B cell (primary cell): ENCODE measurements around the gene ARFIP2. TPM values are rescaled to one million over a fixed set of nuclear protein-coding genes. Genes with fewer than 3 reads are reported as not detected.

Experiments
- ATAC-seq: fragments of 200-7000 bp; cut with Tn5 transposase; one replicate; pipeline ENCODE4 v1.10.0; 2021; ENCODE audit warnings: low read depth, mild to moderate bottlenecking, moderate number of reproducible peaks, moderate library complexity
- CTCF ChIA-PET: fragments of 350-600 bp; sonication (Branson Sonifier 250); formaldehyde crosslinking; loops from one replicate; lab custom pipeline; 2021; ENCODE audit warnings: antibody characterized with exemption, inconsistent platforms; lab: Charles Lee
- POLR2A ChIA-PET: fragments of 350-600 bp; sonication (Branson Sonifier 250); formaldehyde crosslinking; loops from one replicate; lab custom pipeline; 2021; ENCODE audit warnings: antibody characterized with exemption; lab: Charles Lee
- DNase-seq: peaks from one replicate; pipeline ENCODE4 v3.0.0; 2013
- H2AFZ ChIP-seq: 2 replicates; pipeline ENCODE4 v1.6.1; 2012; ENCODE audit warnings: mild to moderate bottlenecking, low read depth, low read length; ENCODE audit not compliant: insufficient read depth, poor library complexity, severe bottlenecking
- H3K27ac ChIP-seq, 2 donors: 1 replicate in 1 of 2; 2 replicates in 1 of 2; pipeline ENCODE4 v1.5.1; 2012 to 2013; ENCODE audit warnings: low read length in 2 of 2, mild to moderate bottlenecking in 2 of 2, moderate library complexity in 1 of 2
- H3K27me3 ChIP-seq, 4 experiments: fragments of 200-600 bp in 1 of 4; sonication (generic) in 1 of 4; replicated peaks in 1 of 4; 1 replicate in 2 of 4; 2 replicates in 2 of 4; pipeline versions ENCODE4 v1.6.1 to v1.7.0; 2013 to 2016; ENCODE audit warnings: low read length in 3 of 4, mild to moderate bottlenecking in 2 of 4, mixed read lengths in 1 of 4, moderate library complexity in 1 of 4; ENCODE audit not compliant: insufficient read depth in 4 of 4, control insufficient read depth in 3 of 4; ENCODE audit errors: control extremely low read depth in 1 of 4
- H3K36me3 ChIP-seq, 2 experiments: replicated peaks in 1 of 2; 1 replicate in 1 of 2; 2 replicates in 1 of 2; pipeline versions ENCODE4 v1.6.1 to v1.7.1; 2013; ENCODE audit warnings: low read length in 1 of 2; ENCODE audit not compliant: insufficient read depth in 2 of 2, control insufficient read depth in 1 of 2; ENCODE audit errors: control extremely low read depth in 1 of 2, extremely low read depth in 1 of 2
- H3K4me1 ChIP-seq, 2 donors: fragments of 200-600 bp in 1 of 2; sonication (generic) in 1 of 2; 1 replicate in 1 of 2; 2 replicates in 1 of 2; pipeline versions ENCODE4 v1.5.1 to v1.6.1; 2013 to 2017; ENCODE audit warnings: low read length in 2 of 2; ENCODE audit not compliant: control insufficient read depth in 2 of 2, insufficient read depth in 2 of 2
- H3K4me2 ChIP-seq: replicated peaks from 2 replicates; pipeline ENCODE3; 2012; ENCODE audit warnings: mild to moderate bottlenecking, low read depth, low read length; ENCODE audit not compliant: poor library complexity, severe bottlenecking
- H3K4me3 ChIP-seq, 5 experiments: fragments of 200-600 bp in 1 of 5; sonication (generic) in 1 of 5; 1 replicate in 3 of 5; 2 replicates in 2 of 5; pipeline versions ENCODE4 v1.5.1 to v1.7.0; 2011 to 2016; ENCODE audit warnings: low read length in 4 of 5, mild to moderate bottlenecking in 4 of 5, low read depth in 2 of 5, control low read depth in 1 of 5, moderate library complexity in 1 of 5; ENCODE audit not compliant: insufficient read depth in 1 of 5; ENCODE audit errors: control extremely low read depth in 1 of 5, extremely low read depth in 1 of 5
- H3K79me2 ChIP-seq: fragments of 200-600 bp; sonication (generic); one replicate; pipeline ENCODE4 v1.6.0; 2016; ENCODE audit warnings: low read length; ENCODE audit not compliant: control insufficient read depth, insufficient read depth
- H3K9ac ChIP-seq: fragments of 200-600 bp; sonication (generic); 2 replicates; pipeline ENCODE4 v1.6.1; 2017; ENCODE audit warnings: mild to moderate bottlenecking, low read length, moderate library complexity
- H3K9me3 ChIP-seq, 3 donors: one replicate each; pipeline versions ENCODE4 v1.6.1 to v1.7.1; 2013; ENCODE audit warnings: low read length in 2 of 3; ENCODE audit not compliant: control insufficient read depth in 2 of 3, insufficient read depth in 1 of 3; ENCODE audit errors: control extremely low read depth in 1 of 3
- H4K20me1 ChIP-seq: 2 replicates; pipeline ENCODE4 v1.6.0; 2012; ENCODE audit warnings: mild to moderate bottlenecking, low read length; ENCODE audit not compliant: insufficient read depth, control insufficient read depth, poor library complexity, severe bottlenecking
- H3K27ac Mint-ChIP-seq: one replicate; pipeline ENCODE4 v1.8.0; 2021; ENCODE audit warnings: mixed read lengths
- H3K27me3 Mint-ChIP-seq: one replicate; pipeline ENCODE4 v1.8.0; 2021; ENCODE audit warnings: mixed read lengths
- H3K4me1 Mint-ChIP-seq: one replicate; pipeline ENCODE4 v1.8.0; 2021; ENCODE audit warnings: mixed read lengths
- H3K4me3 Mint-ChIP-seq: one replicate; pipeline ENCODE4 v1.8.0; 2021; ENCODE audit warnings: mixed read lengths
- H3K9me3 Mint-ChIP-seq: one replicate; pipeline ENCODE4 v1.8.0; 2022; ENCODE audit warnings: mixed read lengths; ENCODE audit not compliant: insufficient read depth
- EZH2 ChIP-seq: IDR thresholded peaks from 2 replicates; pipeline ENCODE4 v1.6.1; 2012; ENCODE audit warnings: borderline replicate concordance, low read depth, mild to moderate bottlenecking, moderate library complexity, low read length; ENCODE audit not compliant: insufficient read depth, poor library complexity, severe bottlenecking
- WGBS: methylation state at CpG from one replicate; pipeline ENCODE4 v1.1.5; 2013; ENCODE audit warnings: missing lambda C conversion rate; ENCODE audit not compliant: insufficient coverage; 5-methylcytosine and 5-hydroxymethylcytosine counted together
- intact Hi-C: fragments of 100-400 bp; cut with micrococcal nuclease; formaldehyde crosslinking; loops from one replicate; pipeline ENCODE4 v1.10.0; 2022
- polyA plus RNA-seq: library from polyadenylated mRNA; depleted of rRNA; stranded (reverse); fragments of >200 nt; gene quantifications from 2 replicates; pipeline ENCODE4 v1.2.3, GENCODE V29; 2012
- total RNA-seq, 2 donors: library from RNA; stranded (reverse); fragments of 120-200 nt in 1 of 2; gene quantifications; 1 replicate in 1 of 2; 2 replicates in 1 of 2; pipeline versions ENCODE4 v1.2.3 to v1.2.4, GENCODE V29; 2013 to 2022
- TF ChIP-seq, protein P1 (sequence below): fragments of 200-600 bp; IDR thresholded peaks from one replicate; pipeline ENCODE4 v1.8.0; 2022; ENCODE audit warnings: antibody characterized with exemption, mild to moderate bottlenecking

The ARFIP2 gene
- total and polyA plus RNA-seq, 2 donors (not counting 1 experiment from before 2014, with no cell fraction given): 47.5 to 54.5 TPM

DNA sequence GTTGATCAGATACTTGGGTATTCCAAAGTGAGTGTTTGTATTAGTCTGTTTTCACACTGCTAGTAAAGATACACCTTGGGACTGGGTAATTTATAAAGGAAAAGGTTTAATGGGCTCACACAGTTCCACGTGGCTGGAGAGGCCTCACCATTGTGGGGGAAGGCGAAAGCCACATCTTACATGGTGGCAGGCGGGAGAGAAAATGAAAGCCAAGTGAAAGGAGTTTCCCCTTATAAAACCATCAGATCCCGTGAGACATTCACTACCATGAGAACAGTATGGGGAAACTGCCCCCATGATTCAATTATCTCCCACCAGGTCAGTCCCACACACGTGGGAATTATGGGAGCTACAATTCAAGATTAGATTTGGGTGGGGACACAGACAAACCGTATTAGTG, 7.2 kb upstream of the ARFIP2 start:
- Histone ChIP-seq H3K4me3 (no peak overlapping the region), H3K4me2 (no peak overlapping the region), H3K79me2 (peaks cover 38% of the 10 kb centered on the region), H4K20me1 (no peaks in the 10 kb centered on the region), H3K9ac (no peak overlapping the region), H3K27ac (peak overlapping the region in 1 of 2 donors; percentile 18), H2AFZ (no peak overlapping the region), H3K27me3 (no peaks in the 10 kb centered on the region), H3K4me1 (no peaks in the 10 kb centered on the region), H3K9me3 (no peaks in the 10 kb centered on the region), H3K36me3 (peaks cover under 1 to 46% of the 10 kb centered on the region in 2 experiments)
- ATAC-seq: no peak
- intact Hi-C loops: loop anchor here (10.0 kb wide), 1 partner anchor 804 kb away; the partner anchor contains the start of genes TRIM22 and TRIM5
- ChIA-PET POLR2A (no interaction called here), CTCF (interaction anchor here (0.8 to 6.6 kb wide), 2 partner anchors 110 to 250 kb away, joined by 3 to 27 read pairs; no protein-coding TSS in a partner anchor)
- no peak for TF ChIP-seq EZH2
- TF ChIP-seq, protein P1, sequence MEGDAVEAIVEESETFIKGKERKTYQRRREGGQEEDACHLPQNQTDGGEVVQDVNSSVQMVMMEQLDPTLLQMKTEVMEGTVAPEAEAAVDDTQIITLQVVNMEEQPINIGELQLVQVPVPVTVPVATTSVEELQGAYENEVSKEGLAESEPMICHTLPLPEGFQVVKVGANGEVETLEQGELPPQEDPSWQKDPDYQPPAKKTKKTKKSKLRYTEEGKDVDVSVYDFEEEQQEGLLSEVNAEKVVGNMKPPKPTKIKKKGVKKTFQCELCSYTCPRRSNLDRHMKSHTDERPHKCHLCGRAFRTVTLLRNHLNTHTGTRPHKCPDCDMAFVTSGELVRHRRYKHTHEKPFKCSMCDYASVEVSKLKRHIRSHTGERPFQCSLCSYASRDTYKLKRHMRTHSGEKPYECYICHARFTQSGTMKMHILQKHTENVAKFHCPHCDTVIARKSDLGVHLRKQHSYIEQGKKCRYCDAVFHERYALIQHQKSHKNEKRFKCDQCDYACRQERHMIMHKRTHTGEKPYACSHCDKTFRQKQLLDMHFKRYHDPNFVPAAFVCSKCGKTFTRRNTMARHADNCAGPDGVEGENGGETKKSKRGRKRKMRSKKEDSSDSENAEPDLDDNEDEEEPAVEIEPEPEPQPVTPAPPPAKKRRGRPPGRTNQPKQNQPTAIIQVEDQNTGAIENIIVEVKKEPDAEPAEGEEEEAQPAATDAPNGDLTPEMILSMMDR: no peak
- H3K9me3 Mint-ChIP-seq: no peaks in the 10 kb centered on the region
- no peak overlapping the region for H3K27ac Mint-ChIP-seq
- DNase-seq: no peak
- peaks cover 4% of the 10 kb centered on the region for H3K4me1 Mint-ChIP-seq
- no peak overlapping the region for H3K4me3 Mint-ChIP-seq
- no peaks in the 10 kb centered on the region for H3K27me3 Mint-ChIP-seq
- no CpG with 5 or more reads among the region's 6 CpGs for WGBS

DNA sequence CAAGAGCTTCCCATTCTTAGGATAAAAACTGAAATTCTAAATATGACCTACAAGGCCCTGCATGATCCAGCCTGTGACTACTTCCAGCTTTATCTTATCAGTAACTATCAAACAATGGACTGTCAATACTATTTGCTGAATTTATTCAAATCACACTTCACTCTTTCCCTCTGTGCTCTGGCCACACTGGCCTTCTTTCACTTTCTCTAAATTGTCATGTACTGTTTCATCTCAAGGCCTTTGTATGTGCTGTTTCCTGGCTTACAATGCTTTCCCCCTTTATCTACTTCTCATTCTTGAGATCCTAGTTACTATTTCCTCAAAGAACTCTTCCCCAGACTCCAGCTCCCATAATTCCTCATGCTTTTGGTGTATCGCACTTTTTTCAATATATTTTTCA, 5.8 kb upstream of the ARFIP2 start:
- Histone ChIP-seq H4K20me1 (no peaks in the 10 kb centered on the region), H3K36me3 (peaks cover 0 to 58% of the 10 kb centered on the region in 2 experiments), H3K4me3 (no peak overlapping the region), H3K27me3 (no peaks in the 10 kb centered on the region), H3K79me2 (peaks cover 43% of the 10 kb centered on the region), H3K9ac (no peak overlapping the region), H2AFZ (no peak overlapping the region), H3K4me2 (no peak overlapping the region), H3K4me1 (peaks cover 11 to 13% of the 10 kb centered on the region in 2 donors), H3K27ac (no peak overlapping the region), H3K9me3 (no peaks in the 10 kb centered on the region)
- H3K9me3 Mint-ChIP-seq: no peaks in the 10 kb centered on the region
- intact Hi-C loops: loop anchor here (10.0 kb wide), 1 partner anchor 802 kb away; the partner anchor contains the start of genes TRIM22 and TRIM5
- no peak overlapping the region for H3K27ac Mint-ChIP-seq
- CTCF ChIA-PET: interaction anchor here (0.8 to 6.6 kb wide), 4 partner anchors 21 to 219 kb away, joined by 3 to 27 read pairs (median 4); partner anchors contain the start of gene SMPD1
- H3K4me1 Mint-ChIP-seq: peaks cover 17% of the 10 kb centered on the region
- no peaks in the 10 kb centered on the region for H3K27me3 Mint-ChIP-seq
- DNase-seq (no peak), ATAC-seq (no peak)
- POLR2A ChIA-PET: no interaction called here
- no peak overlapping the region for H3K4me3 Mint-ChIP-seq
- no CpG with 5 or more reads among the region's 1 CpG for WGBS
- no peak for TF ChIP-seq EZH2
- TF ChIP-seq, protein P1: no peak
